Hepatocyte (in vitro differentiated cells): ENCODE data around the gene MYO1E. TPM values are rescaled to one million over a fixed set of nuclear protein-coding genes. Genes with fewer than 3 reads are reported as not detected.

Source experiments
- DNase-seq: peaks from one replicate; pipeline ENCODE4 v3.0.0-alpha.2; 2016; ENCODE audit warnings: low spot score
- H2AFZ ChIP-seq: fragments of 200-600 bp; sonication (generic); 2 replicates; pipeline ENCODE4 v1.6.0; 2016; ENCODE audit warnings: antibody characterized with exemption, mild to moderate bottlenecking
- H3K27ac ChIP-seq: fragments of 200-600 bp; sonication (generic); 2 replicates; pipeline ENCODE4 v1.5.1; 2016; ENCODE audit warnings: mild to moderate bottlenecking
- H3K27me3 ChIP-seq: fragments of 200-600 bp; sonication (generic); 2 replicates; pipeline ENCODE4 v1.6.1; 2016
- H3K36me3 ChIP-seq: fragments of 200-600 bp; sonication (generic); replicated peaks from 2 replicates; pipeline ENCODE4 v1.5.1; 2016; ENCODE audit warnings: low read depth; ENCODE audit not compliant: insufficient read depth
- H3K4me1 ChIP-seq: fragments of 200-600 bp; sonication (generic); 2 replicates; pipeline ENCODE4 v1.5.1; 2016; ENCODE audit warnings: mild to moderate bottlenecking, moderate library complexity; ENCODE audit not compliant: insufficient read depth
- H3K4me2 ChIP-seq: fragments of 200-600 bp; sonication (generic); 2 replicates; pipeline ENCODE4 v1.6.0; 2016
- H3K4me3 ChIP-seq: fragments of 200-600 bp; sonication (generic); 2 replicates; pipeline ENCODE4 v1.5.1; 2016; ENCODE audit warnings: mild to moderate bottlenecking
- H3K79me2 ChIP-seq: fragments of 200-600 bp; sonication (generic); 2 replicates; pipeline ENCODE4 v1.6.0; 2017; ENCODE audit warnings: mild to moderate bottlenecking
- H3K9me2 ChIP-seq: fragments of 200-600 bp; sonication (generic); replicated peaks from 2 replicates; pipeline ENCODE4 v1.6.0; 2017; ENCODE audit warnings: mild to moderate bottlenecking; ENCODE audit not compliant: insufficient read depth
- H3K9me3 ChIP-seq: fragments of 200-600 bp; sonication (generic); 2 replicates; pipeline ENCODE4 v1.5.1; 2016; ENCODE audit warnings: low read depth, mild to moderate bottlenecking
- H4K20me1 ChIP-seq: fragments of 200-600 bp; sonication (generic); 2 replicates; pipeline ENCODE4 v1.6.0; 2016; ENCODE audit warnings: mild to moderate bottlenecking; ENCODE audit not compliant: insufficient read depth, poor library complexity, severe bottlenecking
- EZH2 ChIP-seq: fragments of 200-600 bp; sonication (generic); IDR thresholded peaks from 2 replicates; pipeline ENCODE4 v1.6.1; 2016; ENCODE audit warnings: antibody characterized with exemption, mild to moderate bottlenecking, borderline replicate concordance
- EZH2phosphoT487 ChIP-seq: fragments of 200-600 bp; sonication (generic); IDR thresholded peaks from one replicate; pipeline ENCODE4 v1.6.1; 2018; ENCODE audit warnings: antibody characterized with exemption, mild to moderate bottlenecking, low read depth, moderate library complexity; ENCODE audit not compliant: unreplicated experiment, severe bottlenecking
- WGBS: methylation state at CpG from one replicate; pipeline ENCODE4 v1.1.6; 2016; ENCODE audit warnings: low lambda C conversion rate; ENCODE audit errors: missing lambda C conversion rate; 5-methylcytosine and 5-hydroxymethylcytosine counted together
- polyA plus RNA-seq: library from polyadenylated mRNA; unstranded; fragments of >200 nt; fragmentation: Nextera tagmentation; extraction: Ambion mirVana; gene quantifications from 2 replicates; pipeline ENCODE4 v1.2.1, GENCODE V29; 2016
- total RNA-seq: library from RNA; depleted of rRNA; stranded (reverse); fragments of >200 nt; gene quantifications from 2 replicates; pipeline ENCODE4 v1.2.3, GENCODE V29; 2014
- TF ChIP-seq, protein P1 (sequence below): fragments of 200-600 bp; sonication (generic); IDR thresholded peaks from 2 replicates; pipeline ENCODE4 v1.5.1; 2016; ENCODE audit warnings: antibody characterized with exemption, mild to moderate bottlenecking; ENCODE audit not compliant: poor library complexity

MYO1E gene
- total and polyA plus RNA-seq, 2 experiments from 2014 or later = 107 to 111 TPM

DNA sequence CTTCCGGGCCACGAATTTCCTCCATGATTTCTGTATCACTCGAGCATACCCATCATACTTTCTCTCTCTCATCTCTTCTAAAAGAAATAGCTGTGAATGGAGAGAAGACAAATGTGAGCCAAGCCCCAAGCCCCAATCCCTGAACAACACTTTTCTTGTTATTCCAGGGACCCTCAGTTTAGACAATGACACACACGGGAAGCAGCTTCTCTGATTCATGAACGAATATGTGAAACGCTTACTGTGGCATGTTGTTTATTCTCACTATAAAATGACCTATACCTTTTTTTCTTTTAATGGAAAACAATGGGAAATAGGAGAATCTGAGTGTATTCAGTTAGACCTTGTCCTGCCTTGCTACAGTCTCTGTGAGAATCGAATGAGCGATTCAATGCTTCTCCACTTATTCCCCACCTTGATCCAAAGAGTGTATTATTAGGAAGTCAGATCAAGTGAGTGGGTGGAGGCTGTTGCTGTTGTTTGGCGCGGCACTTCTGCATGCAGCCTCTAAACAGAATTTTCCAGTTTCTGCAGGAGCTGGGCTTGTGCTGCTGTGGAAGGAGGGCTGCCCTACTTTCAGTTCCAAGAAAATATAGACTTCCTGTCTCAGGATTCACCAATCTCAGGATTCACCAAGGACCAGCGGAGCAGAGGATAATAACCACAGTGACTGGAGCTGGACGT, 198.4 kb downstream of the MYO1E start:
- Histone ChIP-seq H3K27me3 (no peaks in the 10 kb centered on the region), H3K9me2 (no peaks in the 10 kb centered on the region), H3K79me2 (no peaks in the 10 kb centered on the region), H4K20me1 (no peaks in the 10 kb centered on the region), H3K4me3 (no peak overlapping the region), H3K36me3 (no peaks in the 10 kb centered on the region), H3K9me3 (no peaks in the 10 kb centered on the region), H3K4me1 (peaks cover 15% of the 10 kb centered on the region), H2AFZ (no peak overlapping the region), H3K4me2 (no peak overlapping the region), H3K27ac (no peak overlapping the region)
- TF ChIP-seq EZH2phosphoT487 = no peak
- TF ChIP-seq, protein P1, sequence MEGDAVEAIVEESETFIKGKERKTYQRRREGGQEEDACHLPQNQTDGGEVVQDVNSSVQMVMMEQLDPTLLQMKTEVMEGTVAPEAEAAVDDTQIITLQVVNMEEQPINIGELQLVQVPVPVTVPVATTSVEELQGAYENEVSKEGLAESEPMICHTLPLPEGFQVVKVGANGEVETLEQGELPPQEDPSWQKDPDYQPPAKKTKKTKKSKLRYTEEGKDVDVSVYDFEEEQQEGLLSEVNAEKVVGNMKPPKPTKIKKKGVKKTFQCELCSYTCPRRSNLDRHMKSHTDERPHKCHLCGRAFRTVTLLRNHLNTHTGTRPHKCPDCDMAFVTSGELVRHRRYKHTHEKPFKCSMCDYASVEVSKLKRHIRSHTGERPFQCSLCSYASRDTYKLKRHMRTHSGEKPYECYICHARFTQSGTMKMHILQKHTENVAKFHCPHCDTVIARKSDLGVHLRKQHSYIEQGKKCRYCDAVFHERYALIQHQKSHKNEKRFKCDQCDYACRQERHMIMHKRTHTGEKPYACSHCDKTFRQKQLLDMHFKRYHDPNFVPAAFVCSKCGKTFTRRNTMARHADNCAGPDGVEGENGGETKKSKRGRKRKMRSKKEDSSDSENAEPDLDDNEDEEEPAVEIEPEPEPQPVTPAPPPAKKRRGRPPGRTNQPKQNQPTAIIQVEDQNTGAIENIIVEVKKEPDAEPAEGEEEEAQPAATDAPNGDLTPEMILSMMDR = no peak
- no peak for TF ChIP-seq EZH2
- WGBS = 91% methylated on average over 12 of the region's 12 CpGs
- no peak for DNase-seq

DNA sequence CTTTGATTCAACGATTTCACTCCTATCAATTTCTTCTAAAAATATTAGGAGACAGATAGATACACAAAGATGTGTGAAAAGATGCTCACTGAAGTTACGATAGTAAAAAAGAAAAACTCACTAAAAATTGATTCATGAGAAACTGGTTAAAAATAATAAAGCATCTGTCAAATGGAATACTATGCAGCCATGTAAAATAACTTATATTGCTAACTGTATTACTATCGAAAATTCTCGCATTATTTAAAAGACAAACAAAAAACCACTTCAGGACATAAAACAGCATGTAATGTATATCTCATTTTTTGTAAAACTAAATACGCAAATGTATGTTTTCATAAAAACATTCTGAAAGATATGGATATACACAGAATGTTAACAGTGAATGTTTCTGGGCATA, 199.5 kb downstream of the MYO1E start:
- no peak for TF ChIP-seq EZH2phosphoT487
- no peak for TF ChIP-seq EZH2
- TF ChIP-seq, protein P1 = no peak
- Histone ChIP-seq H2AFZ (no peak overlapping the region), H4K20me1 (no peaks in the 10 kb centered on the region), H3K9me3 (no peaks in the 10 kb centered on the region), H3K4me3 (no peak overlapping the region), H3K79me2 (no peaks in the 10 kb centered on the region), H3K27me3 (no peaks in the 10 kb centered on the region), H3K27ac (no peak overlapping the region), H3K4me1 (peaks cover 15% of the 10 kb centered on the region), H3K9me2 (no peaks in the 10 kb centered on the region), H3K4me2 (no peak overlapping the region), H3K36me3 (no peaks in the 10 kb centered on the region)
- 98% methylated on average over 5 of the region's 5 CpGs for WGBS
- DNase-seq = no peak

DNA sequence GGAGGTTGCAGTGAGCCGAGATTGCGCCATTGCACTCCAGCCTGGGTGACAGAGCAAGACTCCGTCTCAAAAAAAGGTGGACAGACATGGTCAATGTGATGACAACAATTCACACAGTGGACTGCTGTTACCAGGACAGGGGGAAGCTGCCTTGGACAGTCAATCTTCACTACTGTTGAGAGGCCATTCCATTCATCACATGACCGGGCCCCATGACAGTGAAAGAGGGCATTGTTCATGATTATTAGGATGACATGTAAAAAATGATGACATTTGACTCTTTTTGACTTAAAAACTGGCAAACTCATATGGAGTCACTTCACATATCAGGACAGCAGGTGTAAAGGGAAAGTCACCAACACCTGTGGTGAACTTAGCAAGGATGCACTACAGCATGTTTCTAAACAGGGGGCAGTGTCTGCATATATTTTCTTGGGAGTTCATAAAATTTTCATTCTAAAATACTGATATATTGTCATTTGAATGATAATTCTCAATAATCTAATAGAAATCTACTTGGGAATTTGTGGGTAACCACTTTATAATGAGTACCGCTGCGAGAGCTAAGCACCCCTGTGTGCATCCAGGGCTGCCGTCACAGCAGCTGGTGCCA, 200.3 kb downstream of the MYO1E start:
- TF ChIP-seq EZH2phosphoT487 (no peak), EZH2 (no peak)
- TF ChIP-seq, protein P1 = no peak
- no peaks in the 10 kb centered on the region for H3K9me2 ChIP-seq
- no peaks in the 10 kb centered on the region for H3K9me3 ChIP-seq
- DNase-seq = no peak
- H3K36me3 ChIP-seq = no peaks in the 10 kb centered on the region
- no peaks in the 10 kb centered on the region for H3K79me2 ChIP-seq
- H4K20me1 ChIP-seq = no peaks in the 10 kb centered on the region
- WGBS = 98% methylated on average over 7 of the region's 7 CpGs
- H3K4me1 ChIP-seq = peaks cover 15% of the 10 kb centered on the region
- H3K4me2 ChIP-seq = no peak overlapping the region
- H3K27me3 ChIP-seq = no peaks in the 10 kb centered on the region
- H2AFZ ChIP-seq = no peak overlapping the region
- H3K27ac ChIP-seq = no peak overlapping the region
- no peak overlapping the region for H3K4me3 ChIP-seq
